ENCODE results near the gene PTAFR.

The PTAFR gene

DNA sequence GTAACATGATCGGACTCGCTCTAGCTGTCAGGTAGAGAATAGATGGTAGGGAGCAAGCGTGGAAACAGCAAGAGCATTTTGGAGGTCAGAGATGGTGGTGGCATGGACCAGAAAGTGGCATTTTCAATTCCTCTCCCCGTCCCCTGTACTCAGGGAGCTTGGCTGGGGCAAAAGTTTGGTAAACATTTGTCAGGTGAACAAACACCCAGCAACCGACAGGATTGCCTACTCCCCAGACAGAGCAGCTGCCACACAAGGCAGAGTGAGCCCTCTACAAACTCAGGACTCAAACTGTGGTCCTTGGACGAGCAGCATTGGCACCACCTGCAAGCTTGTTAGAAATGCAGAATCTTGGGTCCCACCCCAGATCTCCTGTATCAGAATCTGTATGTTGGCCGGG is 14.3 kb downstream of the PTAFR start:
- H3K36me3 Mint-ChIP-seq: peaks cover 3% of the 10 kb centered on the region in 2 donors
- peaks cover 7 to 8% of the 10 kb centered on the region in 2 donors for H3K4me1 Mint-ChIP-seq
- DNase-seq (no peak), ATAC-seq (replicated peaks) (no peak)
- no peaks in the 10 kb centered on the region for H3K9me3 Mint-ChIP-seq
- peaks cover 0 to 8% of the 10 kb centered on the region in 2 donors for H3K27me3 Mint-ChIP-seq
- no peak overlapping the region for H3K27ac Mint-ChIP-seq
- no peak overlapping the region for H3K4me3 Mint-ChIP-seq

DNA sequence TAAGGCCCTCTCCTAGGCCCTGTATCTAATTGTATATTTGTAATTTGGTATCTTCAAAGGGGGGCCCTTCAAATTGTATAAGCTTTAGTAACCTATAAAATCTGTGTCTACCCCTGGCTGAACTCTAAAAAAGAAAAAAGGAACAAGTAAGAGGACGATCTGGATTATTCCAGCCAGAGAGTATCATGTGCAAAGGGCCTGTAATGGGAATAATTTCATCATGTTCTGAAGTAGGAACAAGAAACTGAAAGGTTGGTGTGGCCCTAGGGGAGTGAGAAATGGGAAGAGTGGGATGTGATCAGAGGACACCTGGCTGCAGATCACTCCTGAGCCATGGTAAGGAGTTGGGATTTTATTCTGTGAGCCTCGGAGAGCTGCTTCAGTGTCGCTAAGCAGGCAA is 14.7 kb downstream of the PTAFR start:
- H3K4me3 Mint-ChIP-seq: no peak overlapping the region
- H3K9me3 Mint-ChIP-seq: no peaks in the 10 kb centered on the region
- peaks cover 3% of the 10 kb centered on the region in 2 donors for H3K36me3 Mint-ChIP-seq
- no peak for ATAC-seq (replicated peaks)
- H3K27ac Mint-ChIP-seq: no peak overlapping the region
- peaks cover 7 to 8% of the 10 kb centered on the region in 2 donors for H3K4me1 Mint-ChIP-seq
- no peak for DNase-seq
- H3K27me3 Mint-ChIP-seq: peaks cover 0 to 8% of the 10 kb centered on the region in 2 donors

- peaks cover 3% of the 10 kb centered on the region in 2 donors for H3K36me3 Mint-ChIP-seq
- peaks cover 0 to 8% of the 10 kb centered on the region in 2 donors for H3K27me3 Mint-ChIP-seq
- no peak overlapping the region for H3K4me3 Mint-ChIP-seq
- DNase-seq (no peak), ATAC-seq (replicated peaks) (no peak)
- H3K4me1 Mint-ChIP-seq: peaks cover 7 to 8% of the 10 kb centered on the region in 2 donors
- H3K9me3 Mint-ChIP-seq: no peaks in the 10 kb centered on the region
- no peak overlapping the region for H3K27ac Mint-ChIP-seq
These were observed 15.7 kb downstream of the PTAFR start for GRCh38 chr1:28160782-28161266.

DNA sequence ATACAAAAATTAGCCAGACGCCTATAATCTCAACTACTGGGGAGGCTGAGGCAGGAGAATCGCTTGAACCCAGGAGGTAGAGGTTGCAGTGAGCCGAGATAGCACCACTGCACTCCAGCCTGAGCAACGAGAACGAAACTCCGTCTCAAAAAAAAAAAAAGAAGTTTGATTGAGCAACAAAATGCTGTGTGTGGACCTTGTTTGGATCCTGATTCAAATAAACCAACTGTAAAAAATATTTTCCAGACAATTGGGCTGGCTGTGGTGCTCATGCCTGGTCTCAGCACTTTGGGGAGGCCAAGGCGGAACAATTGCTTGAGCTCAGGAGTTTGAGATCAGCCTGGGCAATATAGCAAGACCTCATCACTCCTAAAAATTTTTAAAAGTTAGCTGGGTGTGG is 16.8 kb downstream of the PTAFR start:
- Mint-ChIP-seq H3K36me3 (peaks cover 3% of the 10 kb centered on the region in 2 donors), H3K9me3 (no peaks in the 10 kb centered on the region), H3K27ac (no peak overlapping the region), H3K27me3 (peaks cover 0 to 8% of the 10 kb centered on the region in 2 donors), H3K4me3 (no peak overlapping the region), H3K4me1 (peaks cover 8 to 14% of the 10 kb centered on the region in 2 donors)
- ATAC-seq (replicated peaks): no peak
- no peak for DNase-seq

DNA sequence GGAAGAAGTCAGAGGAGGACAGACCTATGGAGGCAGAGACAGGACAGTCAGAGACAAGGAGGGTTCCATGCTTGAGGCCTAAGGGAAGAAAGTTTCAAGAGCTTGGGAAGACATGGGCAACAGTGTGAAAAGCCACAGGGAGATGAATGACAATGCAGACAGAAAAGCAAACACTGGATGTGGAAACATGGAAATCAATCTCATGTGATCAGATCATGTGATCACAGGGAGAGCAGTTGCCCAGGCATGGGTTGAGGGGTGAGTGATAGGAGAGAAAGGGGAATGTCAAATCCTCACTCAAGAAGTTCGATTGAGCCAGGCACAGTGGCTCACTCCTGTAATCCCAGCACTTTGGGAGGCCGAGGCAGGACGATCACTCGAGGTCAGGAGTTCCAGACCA is 17.2 kb downstream of the PTAFR start:
- Mint-ChIP-seq H3K36me3 (peaks cover 3% of the 10 kb centered on the region in 2 donors), H3K4me3 (no peak overlapping the region), H3K27ac (no peak overlapping the region), H3K9me3 (no peaks in the 10 kb centered on the region), H3K4me1 (peaks cover 8 to 16% of the 10 kb centered on the region in 2 donors), H3K27me3 (peaks cover 0 to 8% of the 10 kb centered on the region in 2 donors)
- DNase-seq: no peak
- ATAC-seq (replicated peaks): no peak

DNA sequence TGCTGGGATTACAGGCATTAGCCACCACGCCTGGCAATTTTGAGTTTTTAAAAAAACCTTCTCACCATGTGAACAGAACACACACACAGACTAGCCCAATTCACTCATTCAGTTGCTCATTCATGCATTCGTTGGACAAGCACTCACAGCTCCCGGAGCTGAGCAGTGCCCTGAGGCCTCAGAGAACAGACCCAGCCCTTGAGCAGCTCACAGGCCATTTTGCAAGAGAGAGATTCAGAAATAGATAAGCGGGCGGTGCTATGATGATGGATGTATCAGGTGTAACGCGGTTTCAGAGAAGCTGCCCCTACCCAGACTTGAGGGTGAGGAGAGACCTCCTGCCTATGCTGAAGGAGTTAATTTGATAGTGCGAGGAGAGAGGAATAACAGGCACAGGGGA is 18.6 kb downstream of the PTAFR start:
- no peak overlapping the region for H3K27ac Mint-ChIP-seq

GRCh38 chr1:28156821-28157220 is 19.7 kb downstream of the PTAFR start:
- H3K4me3 Mint-ChIP-seq: no peak overlapping the region
- peaks cover 0 to 8% of the 10 kb centered on the region in 2 donors for H3K27me3 Mint-ChIP-seq
- ATAC-seq (replicated peaks) (no peak), DNase-seq (no peak)
- H3K27ac Mint-ChIP-seq: no peak overlapping the region
- peaks cover 8 to 16% of the 10 kb centered on the region in 2 donors for H3K4me1 Mint-ChIP-seq
- H3K36me3 Mint-ChIP-seq: peaks cover 3 to 7% of the 10 kb centered on the region in 2 donors
- no peaks in the 10 kb centered on the region for H3K9me3 Mint-ChIP-seq

More for the DNA sequence above, 18.6 kb downstream of the PTAFR start:
- peaks cover 0 to 8% of the 10 kb centered on the region in 2 donors for H3K27me3 Mint-ChIP-seq
- peaks cover 8 to 16% of the 10 kb centered on the region in 2 donors for H3K4me1 Mint-ChIP-seq
- H3K36me3 Mint-ChIP-seq: peaks cover 3 to 7% of the 10 kb centered on the region in 2 donors
- no peak for DNase-seq
- no peak overlapping the region for H3K4me3 Mint-ChIP-seq
- no peak for ATAC-seq (replicated peaks)
- H3K9me3 Mint-ChIP-seq: no peaks in the 10 kb centered on the region

GRCh38 chr1:28155628-28156027 is 20.9 kb downstream of the PTAFR start:
- DNase-seq: no peak
- ATAC-seq (replicated peaks): no peak
- Mint-ChIP-seq H3K36me3 (peaks cover 4 to 8% of the 10 kb centered on the region in 2 donors), H3K4me3 (no peak overlapping the region), H3K27ac (no peak overlapping the region), H3K4me1 (peaks cover 9 to 19% of the 10 kb centered on the region in 2 donors), H3K27me3 (peaks cover 0 to 8% of the 10 kb centered on the region in 2 donors), H3K9me3 (no peaks in the 10 kb centered on the region)

DNA sequence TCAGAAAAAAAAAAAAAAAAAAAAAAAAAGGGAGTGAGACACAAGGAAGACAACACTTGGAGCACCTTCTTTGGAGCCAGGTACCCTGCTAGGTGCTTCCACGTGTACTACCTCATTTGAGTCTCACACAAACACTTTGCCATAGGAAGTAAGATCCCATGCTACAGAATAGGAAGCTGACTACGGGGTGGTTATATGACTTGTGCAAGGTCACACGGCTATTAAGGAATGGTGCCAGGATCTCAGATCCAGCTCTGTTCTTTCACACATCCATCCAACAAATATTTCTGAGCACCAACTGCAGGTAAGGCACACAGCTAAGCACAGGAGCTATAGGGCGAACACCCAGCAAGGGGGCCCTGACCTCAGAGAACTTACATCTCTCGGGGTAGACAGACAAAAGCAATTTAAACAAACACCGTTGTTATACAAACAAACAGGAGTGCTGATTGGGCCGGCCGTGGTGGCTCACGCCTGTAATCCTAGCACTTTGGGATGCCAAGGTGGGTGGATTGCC is 22.4 kb downstream of the PTAFR start:
- peaks cover 13 to 19% of the 10 kb centered on the region in 2 donors for H3K36me3 Mint-ChIP-seq
- peaks cover 0 to 6% of the 10 kb centered on the region in 2 donors for H3K27me3 Mint-ChIP-seq
- no peak overlapping the region for H3K27ac Mint-ChIP-seq
- peaks cover 0 to 4% of the 10 kb centered on the region in 2 donors for H3K9me3 Mint-ChIP-seq
- ATAC-seq (replicated peaks): no peak
- H3K4me1 Mint-ChIP-seq: peaks cover 7 to 19% of the 10 kb centered on the region in 2 donors
- H3K4me3 Mint-ChIP-seq: no peak overlapping the region
- DNase-seq: no peak

DNA sequence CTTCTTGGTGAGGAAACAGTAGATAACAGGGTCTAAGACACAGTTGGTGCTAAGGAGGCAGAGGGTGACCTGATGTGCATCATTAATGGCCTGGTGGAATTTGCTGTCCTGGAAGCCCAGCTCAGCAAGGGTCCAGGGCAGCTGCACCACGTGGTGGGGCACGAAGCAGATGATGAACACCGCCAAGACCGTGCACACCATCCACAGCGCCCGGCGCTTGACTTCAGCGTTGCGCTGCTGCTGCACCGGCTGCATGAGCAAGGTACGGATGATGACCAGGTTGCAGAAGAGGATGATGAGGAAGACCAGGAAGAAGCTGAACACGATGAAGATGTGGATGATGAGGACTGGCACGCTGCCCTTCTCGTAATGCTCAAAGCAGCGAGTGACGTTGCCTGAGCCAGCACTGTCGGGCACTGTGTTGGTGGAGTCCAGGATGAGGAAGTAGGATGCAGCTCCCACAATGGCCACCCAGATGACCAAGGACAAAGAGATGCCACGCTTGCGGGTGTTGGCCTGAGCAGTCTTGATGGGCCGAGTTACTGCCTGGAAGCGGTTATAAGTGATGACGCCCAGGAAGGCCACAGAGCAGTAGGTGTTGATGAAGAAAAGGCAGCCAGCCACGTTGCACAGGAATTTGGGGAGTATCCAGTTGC is 26.2 kb downstream of the PTAFR start:
- Mint-ChIP-seq H3K4me3 (no peak overlapping the region), H3K4me1 (peaks cover 11 to 29% of the 10 kb centered on the region in 2 donors), H3K27me3 (no peaks in the 10 kb centered on the region), H3K36me3 (peaks cover 11 to 16% of the 10 kb centered on the region in 2 donors), H3K9me3 (peaks cover 0 to 4% of the 10 kb centered on the region in 2 donors), H3K27ac (no peak overlapping the region)
- DNase-seq: no peak
- no peak for ATAC-seq (replicated peaks)

DNA sequence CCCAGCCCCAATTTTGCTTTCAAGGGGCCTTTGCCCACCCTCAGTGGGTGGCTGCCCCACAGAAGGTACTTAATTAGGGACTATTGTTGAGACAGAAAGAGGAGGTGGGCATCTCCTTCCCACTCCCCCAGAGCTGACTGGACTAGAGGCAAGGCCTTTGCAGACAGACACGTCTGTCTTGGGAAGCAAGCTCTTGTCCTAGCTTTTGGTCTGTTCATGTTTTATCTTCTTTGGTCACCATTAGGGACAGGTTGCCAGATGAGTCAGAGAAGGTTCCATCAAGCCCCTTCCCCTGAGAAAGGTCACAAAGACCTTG is 27.7 kb downstream of the PTAFR start:
- Mint-ChIP-seq H3K4me3 (no peak overlapping the region), H3K9me3 (peaks cover 0 to 4% of the 10 kb centered on the region in 2 donors), H3K4me1 (peaks cover 21 to 34% of the 10 kb centered on the region in 2 donors), H3K36me3 (peaks cover 11 to 16% of the 10 kb centered on the region in 2 donors), H3K27me3 (no peaks in the 10 kb centered on the region), H3K27ac (no peak overlapping the region)
- DNase-seq (no peak), ATAC-seq (replicated peaks) (no peak)

- DNase-seq (no peak), ATAC-seq (replicated peaks) (no peak)
- peaks cover 26 to 42% of the 10 kb centered on the region in 2 donors for H3K4me1 Mint-ChIP-seq
- H3K4me3 Mint-ChIP-seq: no peak overlapping the region
- peaks cover 0 to 4% of the 10 kb centered on the region in 2 donors for H3K9me3 Mint-ChIP-seq
- H3K27me3 Mint-ChIP-seq: no peaks in the 10 kb centered on the region
- H3K36me3 Mint-ChIP-seq: peaks cover 11 to 13% of the 10 kb centered on the region in 2 donors
- H3K27ac Mint-ChIP-seq: no peak overlapping the region
These were observed 29.0 kb downstream of the PTAFR start for GRCh38 chr1:28147264-28148094.

DNA sequence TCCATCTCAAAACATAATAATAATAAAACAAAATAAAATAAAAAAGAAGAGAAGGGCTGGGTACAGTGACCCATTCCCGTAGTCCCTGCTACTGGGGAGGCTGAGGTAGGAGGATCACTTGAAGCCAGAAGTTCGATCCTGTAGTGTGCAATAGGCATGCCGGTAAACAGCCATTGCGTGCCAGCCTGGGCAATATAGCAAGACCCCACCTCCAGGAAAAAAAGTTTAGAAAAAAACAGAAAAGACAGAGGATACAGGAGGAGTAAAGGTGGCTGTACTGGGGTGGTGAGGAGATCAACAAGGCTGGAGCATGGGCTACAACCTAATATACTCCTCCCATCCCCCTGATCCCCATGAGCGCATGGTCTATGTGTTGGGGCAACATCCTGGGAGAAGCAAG is 30.8 kb downstream of the PTAFR start:
- peaks cover 25 to 31% of the 10 kb centered on the region in 2 donors for H3K4me1 Mint-ChIP-seq
- DNase-seq: no peak
- peaks cover 11 to 12% of the 10 kb centered on the region in 2 donors for H3K36me3 Mint-ChIP-seq
- ATAC-seq (replicated peaks): no peak
- no peaks in the 10 kb centered on the region for H3K27me3 Mint-ChIP-seq
- H3K9me3 Mint-ChIP-seq: peaks cover 0 to 4% of the 10 kb centered on the region in 2 donors
- no peak overlapping the region for H3K27ac Mint-ChIP-seq
- no peak overlapping the region for H3K4me3 Mint-ChIP-seq
